Chondrocyte (in vitro differentiated cells): ENCODE measurements around the gene TMEM175. TPM values are rescaled to one million over a fixed set of nuclear protein-coding genes. Genes with fewer than 3 reads are reported as not detected.
A peak's percentile ranks its signal among the peaks of the same experiment; 100 is the strongest.

Experiments
- DNase-seq: peaks from one replicate; pipeline ENCODE4 v3.0.0; 2021; ENCODE audit warnings: mixed read lengths, low spot score
- H3K27ac Mint-ChIP-seq: one replicate; pipeline ENCODE4 v1.8.0; 2021; ENCODE audit warnings: mild to moderate bottlenecking, moderate library complexity, mixed read lengths; ENCODE audit not compliant: unreplicated experiment
- H3K27me3 Mint-ChIP-seq: 2 replicates; pipeline ENCODE4 v1.8.0; 2021; ENCODE audit warnings: low read depth, mixed read lengths
- H3K36me3 Mint-ChIP-seq: 2 replicates; pipeline ENCODE4 v1.8.0; 2021; ENCODE audit warnings: low read depth, mixed read lengths
- H3K4me1 Mint-ChIP-seq: 2 replicates; pipeline ENCODE4 v1.8.0; 2021; ENCODE audit warnings: low read depth, mild to moderate bottlenecking, mixed read lengths
- H3K4me3 Mint-ChIP-seq: one replicate; pipeline ENCODE4 v1.8.0; 2021; ENCODE audit warnings: mild to moderate bottlenecking, moderate library complexity, mixed read lengths; ENCODE audit not compliant: unreplicated experiment
- H3K9me3 Mint-ChIP-seq: 2 replicates; pipeline ENCODE4 v1.8.0; 2021; ENCODE audit warnings: low read depth, mixed read lengths
- total RNA-seq: library from RNA; stranded (reverse); gene quantifications from 3 replicates; pipeline ENCODE4 v1.2.1, GENCODE V29; 2021
- TF ChIP-seq, protein P1 (sequence below): fragments of 200-600 bp; sonication (generic); IDR thresholded peaks from 2 replicates; pipeline ENCODE4 v1.5.0; 2021; ENCODE audit warnings: antibody characterized with exemption, mild to moderate bottlenecking, moderate library complexity

The TMEM175 gene
- total RNA-seq, 1 donor from 2014 or later = 26.1 TPM

- Mint-ChIP-seq H3K4me3 (no peak overlapping the region), H3K27me3 (no peaks in the 10 kb centered on the region), H3K36me3 (no peaks in the 10 kb centered on the region), H3K9me3 (no peaks in the 10 kb centered on the region), H3K4me1 (peaks cover 11% of the 10 kb centered on the region), H3K27ac (no peak overlapping the region)
- DNase-seq = peak; percentile 48
- TF ChIP-seq, protein P1, sequence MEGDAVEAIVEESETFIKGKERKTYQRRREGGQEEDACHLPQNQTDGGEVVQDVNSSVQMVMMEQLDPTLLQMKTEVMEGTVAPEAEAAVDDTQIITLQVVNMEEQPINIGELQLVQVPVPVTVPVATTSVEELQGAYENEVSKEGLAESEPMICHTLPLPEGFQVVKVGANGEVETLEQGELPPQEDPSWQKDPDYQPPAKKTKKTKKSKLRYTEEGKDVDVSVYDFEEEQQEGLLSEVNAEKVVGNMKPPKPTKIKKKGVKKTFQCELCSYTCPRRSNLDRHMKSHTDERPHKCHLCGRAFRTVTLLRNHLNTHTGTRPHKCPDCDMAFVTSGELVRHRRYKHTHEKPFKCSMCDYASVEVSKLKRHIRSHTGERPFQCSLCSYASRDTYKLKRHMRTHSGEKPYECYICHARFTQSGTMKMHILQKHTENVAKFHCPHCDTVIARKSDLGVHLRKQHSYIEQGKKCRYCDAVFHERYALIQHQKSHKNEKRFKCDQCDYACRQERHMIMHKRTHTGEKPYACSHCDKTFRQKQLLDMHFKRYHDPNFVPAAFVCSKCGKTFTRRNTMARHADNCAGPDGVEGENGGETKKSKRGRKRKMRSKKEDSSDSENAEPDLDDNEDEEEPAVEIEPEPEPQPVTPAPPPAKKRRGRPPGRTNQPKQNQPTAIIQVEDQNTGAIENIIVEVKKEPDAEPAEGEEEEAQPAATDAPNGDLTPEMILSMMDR = no peak
Observed at GRCh38 chr4:945274-946102, 13.2 kb downstream of the TMEM175 start.

GRCh38 chr4:946103-946450, 13.8 kb downstream of the TMEM175 start:
- Mint-ChIP-seq H3K4me1 (peaks cover 11% of the 10 kb centered on the region), H3K9me3 (no peaks in the 10 kb centered on the region), H3K27ac (no peak overlapping the region), H3K27me3 (no peaks in the 10 kb centered on the region), H3K4me3 (no peak overlapping the region), H3K36me3 (no peaks in the 10 kb centered on the region)
- TF ChIP-seq, protein P1 = no peak
- DNase-seq = peak; percentile 55

- TF ChIP-seq, protein P1 = no peak
- H3K27me3 Mint-ChIP-seq = no peaks in the 10 kb centered on the region
- peaks cover 11% of the 10 kb centered on the region for H3K4me1 Mint-ChIP-seq
- no peaks in the 10 kb centered on the region for H3K9me3 Mint-ChIP-seq
- no peak overlapping the region for H3K27ac Mint-ChIP-seq
- DNase-seq = peak; percentile 86
- no peak overlapping the region for H3K4me3 Mint-ChIP-seq
- H3K36me3 Mint-ChIP-seq = no peaks in the 10 kb centered on the region
Observed at GRCh38 chr4:946517-947471, 14.5 kb downstream of the TMEM175 start.

DNA sequence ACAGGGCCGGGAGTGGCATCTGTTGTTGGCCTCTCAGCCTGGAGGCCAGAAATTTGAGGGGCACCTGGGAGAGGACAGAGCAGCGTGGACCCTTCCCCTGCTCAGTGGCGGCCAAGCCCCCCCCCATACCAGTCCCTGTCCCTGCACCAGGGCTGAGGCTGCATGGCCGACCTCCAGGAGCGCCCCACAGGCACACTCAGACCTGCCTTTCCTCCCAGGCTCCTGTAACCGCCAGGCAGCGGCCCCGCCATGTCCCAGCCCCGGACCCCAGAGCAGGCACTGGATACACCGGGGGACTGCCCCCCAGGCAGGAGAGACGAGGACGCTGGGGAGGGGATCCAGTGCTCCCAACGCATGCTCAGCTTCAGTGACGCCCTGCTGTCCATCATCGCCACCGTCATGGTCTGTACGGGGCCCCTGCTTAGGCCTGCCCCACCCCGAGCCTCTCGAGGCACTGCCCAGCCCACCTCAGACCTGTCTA, 15.3 kb downstream of the TMEM175 start:
- no peak for DNase-seq
- Mint-ChIP-seq H3K4me1 (peaks cover 11% of the 10 kb centered on the region), H3K36me3 (no peaks in the 10 kb centered on the region), H3K27me3 (no peaks in the 10 kb centered on the region), H3K9me3 (no peaks in the 10 kb centered on the region), H3K4me3 (no peak overlapping the region), H3K27ac (no peak overlapping the region)
- TF ChIP-seq, protein P1 = no peak
